Trophoblast cell (in vitro differentiated cells and primary cell): ENCODE measurements around the gene PKP1.

Source experiments
- DNase-seq, 2 donors: peaks; one replicate each; pipeline ENCODE4 v3.0.0-alpha.2; 2016
- H2AFZ ChIP-seq: 2 replicates; pipeline ENCODE4 v1.6.1; 2013; ENCODE audit warnings: low read length, moderate library complexity, mild to moderate bottlenecking; ENCODE audit not compliant: insufficient read depth, poor library complexity
- H2AK5ac ChIP-seq: 2 replicates; pipeline ENCODE4 v1.6.1; 2013; ENCODE audit warnings: mild to moderate bottlenecking, low read length
- H2BK120ac ChIP-seq: 2 replicates; pipeline ENCODE4 v1.6.1; 2013; ENCODE audit warnings: low read length, mild to moderate bottlenecking, moderate library complexity; ENCODE audit not compliant: insufficient read depth, poor library complexity
- H2BK12ac ChIP-seq: 2 replicates; pipeline ENCODE4 v1.6.1; 2013; ENCODE audit warnings: mild to moderate bottlenecking, low read length, moderate library complexity
- H2BK5ac ChIP-seq: 2 replicates; pipeline ENCODE4 v1.6.1; 2013; ENCODE audit warnings: low read length, low read depth, moderate library complexity, mild to moderate bottlenecking; ENCODE audit not compliant: poor library complexity
- H3K14ac ChIP-seq: 2 replicates; pipeline ENCODE4 v1.6.1; 2013; ENCODE audit warnings: mild to moderate bottlenecking, low read length
- H3K18ac ChIP-seq: 2 replicates; pipeline ENCODE4 v1.6.1; 2013; ENCODE audit warnings: mild to moderate bottlenecking, low read length
- H3K23ac ChIP-seq: 2 replicates; pipeline ENCODE4 v1.6.1; 2013; ENCODE audit warnings: low read length
- H3K27ac ChIP-seq: 2 replicates; pipeline ENCODE4 v1.5.1; 2013; ENCODE audit warnings: low read depth, mild to moderate bottlenecking, inconsistent platforms, low read length, moderate library complexity
- H3K27me3 ChIP-seq: 2 replicates; pipeline ENCODE4 v1.6.1; 2013; ENCODE audit warnings: inconsistent platforms, mild to moderate bottlenecking, low read length, moderate library complexity; ENCODE audit not compliant: insufficient read depth
- H3K36me3 ChIP-seq, 2 experiments: 1 replicate in 1 of 2; 2 replicates in 1 of 2; pipeline ENCODE4 v1.6.1; 2013; ENCODE audit warnings: low read length in 2 of 2, mild to moderate bottlenecking in 2 of 2, moderate library complexity in 1 of 2; ENCODE audit not compliant: insufficient read depth in 2 of 2, control insufficient read depth in 1 of 2
- H3K4ac ChIP-seq: 2 replicates; pipeline ENCODE4 v1.6.1; 2013; ENCODE audit warnings: low read depth, mild to moderate bottlenecking, low read length, moderate library complexity
- H3K4me1 ChIP-seq, 2 experiments: 1 replicate in 1 of 2; 2 replicates in 1 of 2; pipeline ENCODE4 v1.6.1; 2013; ENCODE audit warnings: low read length in 2 of 2, mild to moderate bottlenecking in 2 of 2, moderate library complexity in 1 of 2; ENCODE audit not compliant: insufficient read depth in 2 of 2, control insufficient read depth in 1 of 2
- H3K4me2 ChIP-seq: 2 replicates; pipeline ENCODE4 v1.6.1; 2013; ENCODE audit warnings: inconsistent platforms, mild to moderate bottlenecking, low read length, moderate library complexity
- H3K4me3 ChIP-seq: 2 replicates; pipeline ENCODE4 v1.5.1; 2013; ENCODE audit warnings: mild to moderate bottlenecking, low read depth, low read length, inconsistent platforms
- H3K79me1 ChIP-seq: one replicate; pipeline ENCODE4 v1.6.1; 2013; ENCODE audit warnings: low read length
- H3K79me2 ChIP-seq: 2 replicates; pipeline ENCODE4 v1.6.1; 2013; ENCODE audit warnings: low read length, mild to moderate bottlenecking; ENCODE audit not compliant: control insufficient read depth, insufficient read depth, poor library complexity
- H3K9ac ChIP-seq: 2 replicates; pipeline ENCODE4 v1.6.1; 2013; ENCODE audit warnings: mild to moderate bottlenecking, low read length
- H3K9me3 ChIP-seq: 2 replicates; pipeline ENCODE4 v1.6.1; 2013; ENCODE audit warnings: low read depth, mild to moderate bottlenecking, control low read depth, inconsistent platforms, low read length; ENCODE audit not compliant: insufficient read depth
- H4K12ac ChIP-seq: 2 replicates; pipeline ENCODE4 v1.6.1; 2013; ENCODE audit warnings: low read depth, mild to moderate bottlenecking, low read length, moderate library complexity
- H4K8ac ChIP-seq: 2 replicates; pipeline ENCODE4 v1.6.1; 2013; ENCODE audit warnings: low read depth, mild to moderate bottlenecking, low read length, moderate library complexity
- H4K91ac ChIP-seq: one replicate; pipeline ENCODE4 v1.6.1; 2013; ENCODE audit warnings: low read depth, mild to moderate bottlenecking, low read length, moderate library complexity
- WGBS: extraction: QIAGEN DNeasy Blood & Tissue Kit; methylation state at CpG from one replicate; pipeline ENCODE4 v1.1.7; 2013; ENCODE audit warnings: missing lambda C conversion rate; ENCODE audit not compliant: insufficient read length, insufficient coverage; ENCODE audit errors: extremely low coverage; 5-methylcytosine and 5-hydroxymethylcytosine counted together

Gene PKP1

DNA sequence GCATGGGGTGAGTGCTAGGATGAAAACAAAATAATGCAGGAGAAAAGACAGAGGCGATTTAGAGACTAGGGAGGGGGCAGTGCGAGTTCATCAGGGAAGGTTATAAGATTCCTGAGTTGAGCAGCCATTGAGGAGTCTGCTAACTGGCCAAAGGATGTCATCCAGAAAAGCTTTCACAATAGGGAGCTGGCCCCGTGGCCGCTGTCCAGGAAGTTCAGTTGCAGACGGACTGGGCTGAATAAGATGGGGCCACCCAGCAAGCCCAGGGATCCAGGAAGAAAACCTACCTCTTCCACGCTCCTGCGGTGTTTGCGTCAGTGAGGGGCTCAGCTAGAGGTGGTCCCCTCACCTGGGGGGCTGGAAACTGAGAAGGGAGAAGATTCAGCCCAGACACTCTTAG, 4.0 kb upstream of the PKP1 start:
- H3K79me1 ChIP-seq = peaks cover 4% of the 10 kb centered on the region
- H3K4me2 ChIP-seq = no peak overlapping the region
- no peak overlapping the region for H2BK120ac ChIP-seq
- peaks cover 11% of the 10 kb centered on the region for H3K9me3 ChIP-seq
- DNase-seq = peak in 1 of 2 donors; percentile 35
- no peak overlapping the region for H3K4ac ChIP-seq
- no peak overlapping the region for H2AFZ ChIP-seq
- no peak overlapping the region for H4K12ac ChIP-seq
- H3K79me2 ChIP-seq = no peaks in the 10 kb centered on the region
- no peak overlapping the region for H3K4me3 ChIP-seq
- no peak overlapping the region for H3K18ac ChIP-seq
- no peak overlapping the region for H4K8ac ChIP-seq
- peaks cover 4% of the 10 kb centered on the region for H3K27me3 ChIP-seq
- no peak overlapping the region for H3K23ac ChIP-seq
- no peak overlapping the region for H2BK12ac ChIP-seq
- H3K4me1 ChIP-seq = peaks cover 13 to 22% of the 10 kb centered on the region in 2 experiments
- no peaks in the 10 kb centered on the region for H3K36me3 ChIP-seq
- no peak overlapping the region for H3K14ac ChIP-seq
- H4K91ac ChIP-seq = no peak overlapping the region
- no CpG with 5 or more reads among the region's 8 CpGs for WGBS
- no peak overlapping the region for H2AK5ac ChIP-seq
- H2BK5ac ChIP-seq = no peak overlapping the region
- H3K9ac ChIP-seq = no peak overlapping the region
- no peak overlapping the region for H3K27ac ChIP-seq

DNA sequence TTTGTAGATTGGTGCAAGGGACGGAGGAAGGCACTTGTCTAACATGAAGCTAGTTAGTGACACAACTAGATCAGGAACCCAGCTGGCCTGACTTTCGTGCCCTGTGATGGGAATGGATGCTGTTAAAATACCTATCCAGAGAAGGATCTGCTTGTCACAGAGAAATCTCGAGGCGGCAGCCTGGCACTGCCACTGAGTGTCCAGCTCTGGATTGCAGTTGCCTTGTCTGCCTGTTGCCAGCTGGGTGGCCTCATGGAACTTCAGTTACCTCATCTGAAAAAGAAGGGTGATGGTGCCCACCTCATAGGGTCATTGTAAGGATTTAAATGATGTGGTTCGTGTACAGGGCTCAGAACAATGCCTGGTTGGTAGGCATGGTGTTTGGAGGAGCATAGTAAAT, 2.4 kb upstream of the PKP1 start:
- H3K14ac ChIP-seq = no peak overlapping the region
- H3K4me2 ChIP-seq = no peak overlapping the region
- H3K36me3 ChIP-seq = no peaks in the 10 kb centered on the region
- H4K91ac ChIP-seq = no peak overlapping the region
- no peak overlapping the region for H3K18ac ChIP-seq
- no peak overlapping the region for H3K23ac ChIP-seq
- H4K8ac ChIP-seq = no peak overlapping the region
- no peak for DNase-seq
- no peak overlapping the region for H4K12ac ChIP-seq
- H2BK120ac ChIP-seq = no peak overlapping the region
- no peak overlapping the region for H2BK12ac ChIP-seq
- H2AK5ac ChIP-seq = no peak overlapping the region
- no peaks in the 10 kb centered on the region for H3K79me2 ChIP-seq
- no peak overlapping the region for H3K9ac ChIP-seq
- H3K9me3 ChIP-seq = peaks cover 12% of the 10 kb centered on the region
- H3K4me1 ChIP-seq = peaks cover 2 to 14% of the 10 kb centered on the region in 2 experiments
- H3K27ac ChIP-seq = no peak overlapping the region
- H3K4ac ChIP-seq = no peak overlapping the region
- no CpG with 5 or more reads among the region's 5 CpGs for WGBS
- H3K79me1 ChIP-seq = no peaks in the 10 kb centered on the region
- H2AFZ ChIP-seq = no peak overlapping the region
- peaks cover 4% of the 10 kb centered on the region for H3K27me3 ChIP-seq
- no peak overlapping the region for H3K4me3 ChIP-seq
- H2BK5ac ChIP-seq = no peak overlapping the region

DNA sequence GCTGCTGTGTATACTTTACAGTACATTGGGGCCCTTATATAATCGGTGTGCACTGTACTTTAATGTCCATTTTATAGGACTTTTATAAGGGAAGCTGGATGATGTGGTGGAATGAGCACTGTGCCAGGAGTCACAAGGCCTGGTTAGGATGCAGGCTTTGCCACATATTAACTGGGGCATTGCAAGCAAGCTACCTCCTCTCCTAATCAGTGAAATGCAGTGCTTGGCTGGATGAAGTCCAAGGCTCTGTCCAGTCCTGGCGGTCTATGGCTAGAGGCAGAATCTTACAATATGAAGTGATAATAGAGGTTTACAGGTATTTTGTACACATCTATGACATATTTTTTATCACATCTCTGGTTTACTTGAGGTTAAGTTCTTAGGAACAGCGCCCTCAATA, 1.7 kb upstream of the PKP1 start:
- Histone ChIP-seq H3K9ac (no peak overlapping the region), H2AFZ (no peak overlapping the region), H2BK120ac (no peak overlapping the region), H2AK5ac (no peak overlapping the region), H3K27ac (no peak overlapping the region), H4K91ac (no peak overlapping the region), H3K79me2 (no peaks in the 10 kb centered on the region), H3K4me2 (no peak overlapping the region), H3K27me3 (peaks cover 4% of the 10 kb centered on the region), H2BK5ac (no peak overlapping the region), H3K4me3 (no peak overlapping the region), H2BK12ac (no peak overlapping the region), H4K12ac (no peak overlapping the region), H3K23ac (no peak overlapping the region), H3K18ac (no peak overlapping the region), H3K4ac (no peak overlapping the region), H4K8ac (no peak overlapping the region), H3K9me3 (peaks cover 12% of the 10 kb centered on the region), H3K36me3 (no peaks in the 10 kb centered on the region), H3K79me1 (no peaks in the 10 kb centered on the region), H3K4me1 (peaks cover 2 to 21% of the 10 kb centered on the region in 2 experiments), H3K14ac (no peak overlapping the region)
- WGBS = no CpG with 5 or more reads among the region's 3 CpGs
- DNase-seq = no peak

DNA sequence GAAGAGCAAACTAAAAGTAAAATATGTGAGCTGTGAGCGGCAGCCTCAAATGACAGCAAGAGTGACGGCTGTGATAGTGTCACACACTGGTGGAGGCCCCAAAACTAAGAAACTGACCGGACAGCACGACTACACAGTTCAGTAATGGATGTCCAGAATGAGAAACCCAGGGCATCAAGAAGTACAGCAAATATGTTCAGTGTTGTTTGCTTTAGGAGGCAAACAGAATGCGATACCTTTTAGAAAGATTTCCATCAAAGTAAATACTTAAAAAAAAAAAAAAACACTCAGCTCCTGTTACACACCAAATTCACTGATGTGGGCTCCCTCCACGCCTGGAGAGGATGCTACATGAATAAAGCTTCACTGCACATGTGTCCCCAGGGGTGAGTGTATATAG, 1.1 kb upstream of the PKP1 start:
- peaks cover 12% of the 10 kb centered on the region for H3K9me3 ChIP-seq
- no peak overlapping the region for H3K27ac ChIP-seq
- H3K18ac ChIP-seq = no peak overlapping the region
- no peak overlapping the region for H4K91ac ChIP-seq
- H3K79me2 ChIP-seq = no peaks in the 10 kb centered on the region
- peaks cover 4% of the 10 kb centered on the region for H3K27me3 ChIP-seq
- H3K4me2 ChIP-seq = no peak overlapping the region
- H3K36me3 ChIP-seq = no peaks in the 10 kb centered on the region
- H2AK5ac ChIP-seq = no peak overlapping the region
- no peak for DNase-seq
- WGBS = no CpG with 5 or more reads among the region's 6 CpGs
- no peak overlapping the region for H2BK5ac ChIP-seq
- no peak overlapping the region for H3K14ac ChIP-seq
- no peak overlapping the region for H4K12ac ChIP-seq
- H3K79me1 ChIP-seq = no peaks in the 10 kb centered on the region
- no peak overlapping the region for H2BK120ac ChIP-seq
- no peak overlapping the region for H3K4ac ChIP-seq
- no peak overlapping the region for H3K4me3 ChIP-seq
- H2BK12ac ChIP-seq = no peak overlapping the region
- H3K23ac ChIP-seq = no peak overlapping the region
- H4K8ac ChIP-seq = no peak overlapping the region
- peaks cover 0 to 19% of the 10 kb centered on the region in 2 experiments for H3K4me1 ChIP-seq
- H3K9ac ChIP-seq = no peak overlapping the region
- H2AFZ ChIP-seq = no peak overlapping the region
